Measurements from ENCODE around the gene INPP5E.
"Not testable (repeated sequence)": the region's sequence is repeated elsewhere in the genome, so short reads cannot be mapped to it uniquely, and the experiment has no call there.

Gene INPP5E

GRCh38 chr9:136407911-136408310, 31.7 kb downstream of the INPP5E start:
- Histone ChIP-seq H2AFZ (ENCODE audit: low read depth, low read length) (no peak overlapping the region), H3K36me3 (ENCODE audit: insufficient read depth, low read length) (peaks cover 43% of the 10 kb centered on the region), H3K9me3 (ENCODE audit: low read length) (no peaks in the 10 kb centered on the region), H3K27me3 (ENCODE audit: insufficient read depth, low read length) (no peaks in the 10 kb centered on the region), H3K4me1 (ENCODE audit: insufficient read depth, low read length) (peaks cover 17% of the 10 kb centered on the region), H3K4me3 (ENCODE audit: low read length) (no peak overlapping the region)

DNA sequence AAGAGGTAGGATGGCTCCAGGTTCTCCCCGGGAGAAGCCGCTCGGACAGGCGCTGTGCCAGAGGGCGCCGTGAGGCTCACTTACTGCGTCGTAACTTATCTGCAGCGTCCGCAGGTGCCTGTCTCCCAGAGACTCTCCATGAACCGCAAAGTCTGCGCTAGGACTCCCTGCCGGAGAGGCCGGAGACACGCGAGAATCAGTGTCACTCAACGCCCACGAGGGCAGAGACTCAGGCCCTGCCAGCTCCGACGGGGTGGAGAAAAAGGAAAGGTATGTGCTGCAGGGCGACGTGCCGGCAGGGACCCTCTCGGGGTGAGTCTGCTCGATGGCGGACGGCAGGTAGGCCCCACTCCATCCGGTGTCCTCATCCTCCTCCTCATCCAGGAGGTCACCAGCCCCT, 32.6 kb downstream of the INPP5E start:
- H3K27me3 ChIP-seq (ENCODE audit: insufficient read depth, low read length); H3K9me3 ChIP-seq (ENCODE audit: low read length); H3K4me3 ChIP-seq (ENCODE audit: low read length); H2AFZ ChIP-seq (ENCODE audit: low read depth, low read length): not testable (repeated sequence)
- H3K4me1 ChIP-seq (ENCODE audit: insufficient read depth, low read length): peaks cover 23% of the 10 kb centered on the region
- peaks cover 44% of the 10 kb centered on the region for H3K36me3 ChIP-seq (ENCODE audit: insufficient read depth, low read length)

DNA sequence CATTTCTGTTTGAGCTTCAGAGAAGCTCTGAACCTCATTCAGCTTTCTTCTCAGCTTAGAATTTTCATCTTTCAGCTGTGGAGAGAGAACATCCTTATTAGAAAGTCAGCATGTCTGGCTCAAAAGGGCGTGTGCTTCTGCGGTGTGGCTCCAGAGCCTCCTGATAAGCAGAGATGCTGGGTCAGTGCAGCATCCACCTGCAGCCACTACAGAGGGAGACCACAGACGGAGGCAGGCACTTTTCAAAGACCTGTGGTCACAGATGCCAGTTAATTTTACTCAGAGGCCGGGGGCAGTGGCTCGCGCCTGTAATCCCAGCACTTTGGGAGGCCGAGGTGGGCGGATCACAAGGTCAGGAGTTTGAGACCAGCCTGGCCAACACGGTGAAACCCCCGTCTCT, 33.7 kb downstream of the INPP5E start:
- H3K27me3 ChIP-seq (ENCODE audit: insufficient read depth, low read length); H2AFZ ChIP-seq (ENCODE audit: low read depth, low read length); H3K4me3 ChIP-seq (ENCODE audit: low read length); H3K9me3 ChIP-seq (ENCODE audit: low read length): not testable (repeated sequence)
- Histone ChIP-seq H3K4me1 (ENCODE audit: insufficient read depth, low read length) (peaks cover 20% of the 10 kb centered on the region), H3K36me3 (ENCODE audit: insufficient read depth, low read length) (peaks cover 43% of the 10 kb centered on the region)

DNA sequence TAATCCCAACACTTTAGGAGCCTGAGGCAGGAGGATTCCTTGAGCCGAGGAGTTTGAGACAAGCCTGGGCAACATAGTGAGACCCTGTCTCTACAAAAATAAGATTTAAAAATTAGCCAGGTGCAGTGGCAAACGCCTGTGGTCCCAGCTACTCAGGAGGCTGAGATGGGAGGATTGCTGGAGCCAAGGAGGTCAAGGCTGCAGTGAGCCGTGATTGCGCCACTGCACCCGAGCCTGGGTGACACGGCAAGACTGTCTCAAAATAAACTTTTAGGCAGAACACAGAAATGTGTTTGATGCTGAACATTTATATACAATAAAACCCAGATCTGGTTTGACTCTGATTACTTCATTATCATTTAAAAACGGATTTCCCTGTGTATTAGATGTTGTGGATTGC, 34.2 kb downstream of the INPP5E start:
- H2AFZ ChIP-seq (ENCODE audit: low read depth, low read length): no peak overlapping the region
- no peaks in the 10 kb centered on the region for H3K27me3 ChIP-seq (ENCODE audit: insufficient read depth, low read length)
- H3K4me3 ChIP-seq (ENCODE audit: low read length): no peak overlapping the region
- H3K36me3 ChIP-seq (ENCODE audit: insufficient read depth, low read length): peaks cover 43% of the 10 kb centered on the region
- H3K9me3 ChIP-seq (ENCODE audit: low read length): no peaks in the 10 kb centered on the region
- peaks cover 21% of the 10 kb centered on the region for H3K4me1 ChIP-seq (ENCODE audit: insufficient read depth, low read length)

- Histone ChIP-seq H3K36me3 (ENCODE audit: insufficient read depth, low read length) (peaks cover 43% of the 10 kb centered on the region), H3K4me3 (ENCODE audit: low read length) (no peak overlapping the region), H2AFZ (ENCODE audit: low read depth, low read length) (no peak overlapping the region)
Measured at GRCh38 chr9:136404801-136405136, 34.9 kb downstream of the INPP5E start.

DNA sequence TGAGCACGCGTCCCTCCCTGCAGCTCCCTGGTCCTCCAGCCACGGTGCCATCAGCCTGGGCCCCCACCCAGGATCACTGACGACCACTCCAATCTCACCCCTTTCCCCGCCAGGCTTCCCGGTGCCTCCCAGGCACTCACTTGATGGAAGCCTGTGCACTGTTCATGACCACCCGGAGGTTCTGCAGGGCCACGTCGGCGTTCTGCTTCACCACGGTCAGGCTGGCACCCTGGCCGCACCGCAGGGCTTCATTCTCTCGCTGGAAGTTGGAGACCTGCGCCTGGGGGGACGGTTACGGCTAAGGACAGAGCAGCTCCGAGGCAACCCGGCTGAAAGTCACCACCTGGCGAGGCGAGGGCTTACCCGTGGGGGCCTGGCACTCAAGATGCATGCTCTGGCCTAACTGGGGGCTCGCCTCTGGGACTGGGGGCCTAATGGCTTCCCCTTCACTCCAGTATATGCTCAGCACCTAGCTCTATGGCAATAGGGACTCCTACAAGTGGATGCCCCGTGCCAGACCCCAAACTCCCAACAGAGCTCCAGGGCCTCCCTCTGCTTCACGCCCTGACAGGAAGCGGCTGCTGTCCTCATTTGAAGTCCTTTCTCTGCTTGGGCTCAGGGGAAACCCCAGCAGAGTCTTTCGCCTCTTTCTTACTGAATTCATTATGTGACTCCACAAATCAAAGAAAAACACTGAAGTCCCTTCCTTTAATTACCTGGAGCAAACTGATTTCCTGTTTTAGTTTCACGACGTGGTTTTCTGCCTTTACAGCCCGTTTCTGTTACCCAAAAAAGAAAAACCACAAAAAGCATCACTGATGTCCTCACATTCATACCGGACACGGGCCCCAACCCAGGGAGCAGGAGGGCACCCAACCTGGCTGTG, 35.5 kb downstream of the INPP5E start:
- no peak overlapping the region for H2AFZ ChIP-seq (ENCODE audit: low read depth, low read length)
- no peaks in the 10 kb centered on the region for H3K9me3 ChIP-seq (ENCODE audit: low read length)
- H3K36me3 ChIP-seq (ENCODE audit: insufficient read depth, low read length): peaks cover 43% of the 10 kb centered on the region
- H3K27me3 ChIP-seq (ENCODE audit: insufficient read depth, low read length): no peaks in the 10 kb centered on the region
- H3K4me3 ChIP-seq (ENCODE audit: low read length): no peak overlapping the region
- peaks cover 23% of the 10 kb centered on the region for H3K4me1 ChIP-seq (ENCODE audit: insufficient read depth, low read length)

More at GRCh38 chr9:136404801-136405136, 34.9 kb downstream of the INPP5E start:
- no peaks in the 10 kb centered on the region for H3K27me3 ChIP-seq (ENCODE audit: insufficient read depth, low read length)
- no peaks in the 10 kb centered on the region for H3K9me3 ChIP-seq (ENCODE audit: low read length)
- peaks cover 23% of the 10 kb centered on the region for H3K4me1 ChIP-seq (ENCODE audit: insufficient read depth, low read length)

- Histone ChIP-seq H3K4me1 (ENCODE audit: insufficient read depth, low read length) (peaks cover 30% of the 10 kb centered on the region), H3K36me3 (ENCODE audit: insufficient read depth, low read length) (peaks cover 43% of the 10 kb centered on the region), H2AFZ (ENCODE audit: low read depth, low read length) (no peak overlapping the region), H3K9me3 (ENCODE audit: low read length) (no peaks in the 10 kb centered on the region), H3K27me3 (ENCODE audit: insufficient read depth, low read length) (no peaks in the 10 kb centered on the region), H3K4me3 (ENCODE audit: low read length) (no peak overlapping the region)
Measured at GRCh38 chr9:136403538-136403914, 36.1 kb downstream of the INPP5E start.

DNA sequence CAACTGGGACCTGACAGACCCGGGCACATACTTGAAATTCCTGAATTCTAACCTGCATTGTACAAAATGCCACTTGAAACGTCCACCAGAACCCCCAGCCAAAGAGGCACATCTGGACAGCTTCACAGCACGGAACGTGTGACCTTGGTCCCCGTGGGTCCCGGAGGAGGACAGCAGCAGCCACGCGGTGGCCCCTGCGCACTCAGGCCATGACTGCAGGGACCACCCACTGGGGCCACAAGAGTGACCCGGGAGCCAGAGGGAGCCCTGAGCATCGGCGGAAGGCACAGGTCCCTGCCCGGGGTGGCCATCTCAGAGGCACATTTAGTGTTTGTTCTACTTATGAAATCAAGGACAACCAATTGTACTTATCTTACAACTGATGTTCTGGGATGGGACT, 37.6 kb downstream of the INPP5E start:
- Histone ChIP-seq H3K36me3 (ENCODE audit: insufficient read depth, low read length) (peaks cover 45% of the 10 kb centered on the region), H3K9me3 (ENCODE audit: low read length) (no peaks in the 10 kb centered on the region), H2AFZ (ENCODE audit: low read depth, low read length) (no peak overlapping the region), H3K27me3 (ENCODE audit: insufficient read depth, low read length) (no peaks in the 10 kb centered on the region), H3K4me3 (ENCODE audit: low read length) (no peak overlapping the region), H3K4me1 (ENCODE audit: insufficient read depth, low read length) (peaks cover 31% of the 10 kb centered on the region)

GRCh38 chr9:136401173-136401922, 38.3 kb downstream of the INPP5E start:
- H3K36me3 ChIP-seq (ENCODE audit: insufficient read depth, low read length): peaks cover 48% of the 10 kb centered on the region
- H3K27me3 ChIP-seq (ENCODE audit: insufficient read depth, low read length): no peaks in the 10 kb centered on the region
- no peak overlapping the region for H3K4me3 ChIP-seq (ENCODE audit: low read length)
- no peaks in the 10 kb centered on the region for H3K9me3 ChIP-seq (ENCODE audit: low read length)
- no peak overlapping the region for H2AFZ ChIP-seq (ENCODE audit: low read depth, low read length)
- peaks cover 31% of the 10 kb centered on the region for H3K4me1 ChIP-seq (ENCODE audit: insufficient read depth, low read length)

DNA sequence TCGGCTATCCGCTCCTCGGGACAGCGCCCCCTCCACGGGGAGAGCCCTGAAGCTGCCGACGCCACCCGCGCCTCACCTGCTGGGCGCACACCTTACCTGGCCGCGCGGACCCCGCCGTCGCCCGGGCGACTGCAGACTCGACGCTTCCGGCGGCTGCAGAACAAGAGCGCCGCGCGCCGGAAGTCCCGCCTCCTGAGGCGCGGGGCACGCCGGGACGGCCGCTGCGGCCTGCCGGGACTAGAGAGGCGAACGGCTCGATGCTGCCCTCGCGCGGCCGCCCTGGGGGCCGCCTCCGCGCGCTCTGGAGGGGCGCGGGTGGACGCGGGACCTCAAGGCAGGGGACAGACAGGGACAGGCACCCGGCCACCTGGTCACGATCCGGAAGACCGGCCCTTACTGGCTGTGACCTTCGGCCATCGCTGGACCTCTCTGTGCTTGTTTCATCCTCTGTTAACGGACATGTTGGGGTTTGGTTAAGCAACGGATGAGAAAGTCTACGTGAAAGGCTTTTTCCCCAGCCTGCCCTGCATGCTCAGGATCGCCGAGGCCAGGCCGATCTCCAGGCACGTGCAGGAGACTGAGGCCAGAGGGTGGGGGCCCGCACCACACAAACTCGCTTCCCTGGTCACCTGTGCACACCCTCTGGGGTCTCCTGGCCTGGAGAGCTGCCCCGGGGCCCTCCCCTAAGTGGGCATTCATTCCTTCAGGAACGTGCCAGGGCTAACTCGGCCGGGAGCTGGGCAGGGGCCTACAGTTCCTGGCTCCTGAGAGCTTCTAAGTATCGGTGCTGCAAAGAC, 39.4 kb downstream of the INPP5E start, which contains the start of gene SNAPC4:
SNAPC4 (minus strand) TSS at position 133 of the 797 bp plus-strand sequence. CDS start 1,742 bp downstream, outside the sequence.
- Histone ChIP-seq H3K4me1 (ENCODE audit: insufficient read depth, low read length) (peaks cover 31% of the 10 kb centered on the region), H2AFZ (ENCODE audit: low read depth, low read length) (peak within 1 kb of the TSS; percentile 80), H3K9me3 (ENCODE audit: low read length) (no peaks in the 10 kb centered on the region), H3K4me3 (ENCODE audit: low read length) (peak within 1 kb of the TSS; percentile 95), H3K36me3 (ENCODE audit: insufficient read depth, low read length) (peaks cover 52% of the 10 kb centered on the region), H3K27me3 (ENCODE audit: insufficient read depth, low read length) (no peaks in the 10 kb centered on the region)

DNA sequence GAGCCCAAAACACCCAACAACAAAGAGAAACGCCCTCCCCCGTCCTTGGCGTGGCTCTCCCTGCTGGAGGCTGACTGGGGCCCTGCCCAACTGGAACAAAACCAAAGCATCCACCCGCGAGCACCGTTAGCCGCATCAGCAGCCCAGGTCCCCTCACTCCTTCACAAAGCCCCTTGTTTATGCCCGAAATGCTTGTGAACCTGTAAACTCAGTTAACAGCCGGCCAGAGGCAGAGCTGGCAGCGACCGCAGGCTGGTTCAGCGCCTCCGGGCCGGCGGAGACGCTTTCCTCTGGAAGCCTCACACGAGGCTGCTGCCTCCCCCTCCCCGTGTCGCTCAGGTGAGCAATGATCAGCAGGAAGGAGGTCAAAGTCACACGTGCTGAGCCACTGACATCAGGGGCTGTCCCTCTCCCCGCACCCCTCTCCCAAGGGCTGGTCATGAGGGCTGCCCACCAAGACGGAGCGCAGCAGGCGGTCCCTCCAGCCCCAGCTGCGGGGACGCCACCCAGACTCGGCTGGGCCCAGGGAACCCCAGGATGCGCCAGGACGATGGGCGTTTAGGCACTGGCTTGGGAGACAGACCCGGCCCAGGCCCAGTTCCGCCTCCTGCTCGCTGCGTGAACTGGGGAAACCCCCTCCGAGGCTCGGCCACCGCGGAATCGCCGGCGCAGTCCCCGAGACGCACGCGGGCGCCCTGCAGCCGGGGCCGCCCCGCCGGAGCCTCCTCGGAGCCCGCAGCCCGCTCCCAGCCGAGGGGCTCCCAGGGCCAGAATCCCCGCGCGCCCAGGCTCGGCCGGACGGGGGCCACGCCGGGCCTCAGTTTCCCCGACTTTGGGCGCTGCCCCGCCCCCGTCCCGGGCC, 40.2 kb downstream of the INPP5E start:
- Histone ChIP-seq H3K4me1 (ENCODE audit: insufficient read depth, low read length) (peaks cover 31% of the 10 kb centered on the region), H3K9me3 (ENCODE audit: low read length) (no peaks in the 10 kb centered on the region), H2AFZ (ENCODE audit: low read depth, low read length) (peak overlapping the region; percentile 80), H3K4me3 (ENCODE audit: low read length) (peak overlapping the region; percentile 95), H3K27me3 (ENCODE audit: insufficient read depth, low read length) (no peaks in the 10 kb centered on the region), H3K36me3 (ENCODE audit: insufficient read depth, low read length) (peaks cover 52% of the 10 kb centered on the region)

DNA sequence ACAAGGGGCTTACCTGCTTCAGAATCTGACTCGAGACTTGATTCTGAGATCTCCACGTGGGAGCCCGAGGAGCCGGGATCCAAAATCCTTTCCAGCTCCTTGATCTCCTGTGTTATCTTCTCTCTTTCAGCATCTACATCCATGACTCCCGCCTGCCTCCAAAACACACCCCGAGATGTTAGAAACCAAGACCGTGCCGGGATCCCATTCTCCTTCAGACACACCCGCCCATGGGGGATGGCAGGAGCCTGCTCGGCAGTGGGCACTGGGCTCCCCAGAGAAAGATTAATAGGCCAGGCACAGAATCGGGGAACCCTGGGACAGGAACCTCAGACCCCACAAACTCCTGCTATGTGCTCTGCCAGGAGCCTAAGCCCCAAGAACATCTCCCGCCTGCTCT, 41.4 kb downstream of the INPP5E start:
- Histone ChIP-seq H3K36me3 (ENCODE audit: insufficient read depth, low read length) (peaks cover 53% of the 10 kb centered on the region), H3K4me1 (ENCODE audit: insufficient read depth, low read length) (peaks cover 31% of the 10 kb centered on the region), H2AFZ (ENCODE audit: low read depth, low read length) (no peak overlapping the region), H3K9me3 (ENCODE audit: low read length) (no peaks in the 10 kb centered on the region), H3K27me3 (ENCODE audit: insufficient read depth, low read length) (no peaks in the 10 kb centered on the region), H3K4me3 (ENCODE audit: low read length) (peak overlapping the region; percentile 95)
